ENCODE data around the gene JPT1.
"Not testable (repeated sequence)": the region's sequence is repeated elsewhere in the genome, so short reads cannot be mapped to it uniquely, and the experiment has no call there.

JPT1 gene

GRCh38 chr17:75142236-75142971, 11.9 kb downstream of the JPT1 start:
- Mint-ChIP-seq H3K36me3 (peaks cover 97% of the 10 kb centered on the region), H3K27ac (peak overlapping the region; percentile 72), H3K4me1 (peaks cover 10% of the 10 kb centered on the region), H3K9me3 (no peaks in the 10 kb centered on the region), H3K4me3 (no peak overlapping the region)
- no peak for DNase-seq (ENCODE audit: low spot score in 2 of 2)
- no peak for ATAC-seq

GRCh38 chr17:75138519-75138918, 15.8 kb downstream of the JPT1 start:
- H3K36me3 Mint-ChIP-seq: peaks cover 71% of the 10 kb centered on the region

GRCh38 chr17:75137762-75138161, 16.6 kb downstream of the JPT1 start:
- H3K36me3 Mint-ChIP-seq: peaks cover 63% of the 10 kb centered on the region
- DNase-seq (ENCODE audit: low spot score in 2 of 2); H3K27ac Mint-ChIP-seq; H3K9me3 Mint-ChIP-seq; H3K4me1 Mint-ChIP-seq; ATAC-seq; H3K4me3 Mint-ChIP-seq: not testable (repeated sequence)

More at GRCh38 chr17:75138519-75138918, 15.8 kb downstream of the JPT1 start:
- peaks cover 10% of the 10 kb centered on the region for H3K4me1 Mint-ChIP-seq
- H3K4me3 Mint-ChIP-seq: no peak overlapping the region
- no peak for DNase-seq (ENCODE audit: low spot score in 2 of 2)
- ATAC-seq: no peak
- H3K27ac Mint-ChIP-seq: no peak overlapping the region
- no peaks in the 10 kb centered on the region for H3K9me3 Mint-ChIP-seq

- no peak for DNase-seq (ENCODE audit: low spot score in 2 of 2)
- Mint-ChIP-seq H3K4me3 (no peak overlapping the region), H3K4me1 (peaks cover 1% of the 10 kb centered on the region), H3K36me3 (peaks cover 46% of the 10 kb centered on the region), H3K9me3 (no peaks in the 10 kb centered on the region), H3K27ac (peak overlapping the region; percentile 61)
- ATAC-seq: no peak
Observed at GRCh38 chr17:75135946-75136345, 18.4 kb downstream of the JPT1 start.

GRCh38 chr17:75135452-75135851, 18.9 kb downstream of the JPT1 start:
- no peak for DNase-seq (ENCODE audit: low spot score in 2 of 2)
- Mint-ChIP-seq H3K4me1 (peaks cover 4% of the 10 kb centered on the region), H3K9me3 (no peaks in the 10 kb centered on the region), H3K4me3 (no peak overlapping the region), H3K27ac (peak overlapping the region; percentile 61), H3K36me3 (peaks cover 46% of the 10 kb centered on the region)
- no peak for ATAC-seq

- not testable (repeated sequence) for ATAC-seq; H3K4me3 Mint-ChIP-seq; H3K9me3 Mint-ChIP-seq; H3K27ac Mint-ChIP-seq; DNase-seq (ENCODE audit: low spot score in 2 of 2)
- peaks cover 40% of the 10 kb centered on the region for H3K36me3 Mint-ChIP-seq
- peaks cover 15% of the 10 kb centered on the region for H3K4me1 Mint-ChIP-seq
Observed at GRCh38 chr17:75133607-75134347, 20.5 kb downstream of the JPT1 start.

GRCh38 chr17:75133001-75133400, 21.3 kb downstream of the JPT1 start:
- H3K9me3 Mint-ChIP-seq: no peaks in the 10 kb centered on the region
- H3K4me3 Mint-ChIP-seq: peak overlapping the region; percentile 83
- ATAC-seq (no peak), DNase-seq (ENCODE audit: low spot score in 2 of 2) (no peak)
- H3K27ac Mint-ChIP-seq: no peak overlapping the region
- H3K4me1 Mint-ChIP-seq: peaks cover 15% of the 10 kb centered on the region
- H3K36me3 Mint-ChIP-seq: peaks cover 40% of the 10 kb centered on the region

- Mint-ChIP-seq H3K4me1 (peaks cover 15% of the 10 kb centered on the region), H3K27ac (peak overlapping the region; percentile 90)
- ATAC-seq: not testable (repeated sequence)
Observed at GRCh38 chr17:75132018-75133000, 22.0 kb downstream of the JPT1 start.

GRCh38 chr17:75131278-75132017, 22.9 kb downstream of the JPT1 start, which contains the start of gene NT5C:
Gene NT5C (minus strand): TSS chr17:75131742. CDS start chr17:75131707, 35 bp downstream.
- Mint-ChIP-seq H3K27ac (peak within 1 kb of the TSS; percentile 90), H3K4me1 (peaks cover 15% of the 10 kb centered on the region), H3K9me3 (no peaks in the 10 kb centered on the region), H3K4me3 (peak within 1 kb of the TSS; percentile 83), H3K36me3 (peaks cover 27% of the 10 kb centered on the region)
- ATAC-seq (peak; percentile 92), DNase-seq (ENCODE audit: low spot score in 2 of 2) (peak; percentile 63 to 89)

More at GRCh38 chr17:75132018-75133000, 22.0 kb downstream of the JPT1 start:
- not testable (repeated sequence) for H3K9me3 Mint-ChIP-seq; DNase-seq (ENCODE audit: low spot score in 2 of 2)
- Mint-ChIP-seq H3K36me3 (peaks cover 35% of the 10 kb centered on the region), H3K4me3 (peak overlapping the region; percentile 83)

- peak overlapping the region; percentile 83 for H3K4me3 Mint-ChIP-seq
- H3K4me1 Mint-ChIP-seq: peaks cover 22% of the 10 kb centered on the region
- peak in 1 of 2 donors; percentile 68 for DNase-seq (ENCODE audit: low spot score in 2 of 2)
- peak overlapping the region; percentile 90 for H3K27ac Mint-ChIP-seq
- peak; percentile 66 for ATAC-seq
- H3K9me3 Mint-ChIP-seq: no peaks in the 10 kb centered on the region
- H3K36me3 Mint-ChIP-seq: peaks cover 23% of the 10 kb centered on the region
Observed at GRCh38 chr17:75130632-75131277, 23.6 kb downstream of the JPT1 start.

GRCh38 chr17:75130059-75130631, 24.2 kb downstream of the JPT1 start:
- DNase-seq (ENCODE audit: low spot score in 2 of 2): no peak
- H3K4me1 Mint-ChIP-seq: peaks cover 26% of the 10 kb centered on the region
- peak overlapping the region; percentile 83 for H3K4me3 Mint-ChIP-seq
- ATAC-seq: no peak
- peaks cover 23% of the 10 kb centered on the region for H3K36me3 Mint-ChIP-seq
- H3K27ac Mint-ChIP-seq: peak overlapping the region; percentile 90
- no peaks in the 10 kb centered on the region for H3K9me3 Mint-ChIP-seq

GRCh38 chr17:75129576-75129975, 24.7 kb downstream of the JPT1 start:
- Mint-ChIP-seq H3K4me1 (peaks cover 32% of the 10 kb centered on the region), H3K36me3 (peaks cover 23% of the 10 kb centered on the region), H3K4me3 (peak overlapping the region; percentile 83), H3K9me3 (no peaks in the 10 kb centered on the region), H3K27ac (no peak overlapping the region)
- DNase-seq (ENCODE audit: low spot score in 2 of 2): no peak
- ATAC-seq: no peak

GRCh38 chr17:75128694-75129505, 25.4 kb downstream of the JPT1 start:
- ATAC-seq (no peak), DNase-seq (ENCODE audit: low spot score in 2 of 2) (no peak)
- H3K4me3 Mint-ChIP-seq: peak overlapping the region; percentile 83
- peaks cover 38% of the 10 kb centered on the region for H3K4me1 Mint-ChIP-seq
- no peaks in the 10 kb centered on the region for H3K9me3 Mint-ChIP-seq
- no peak overlapping the region for H3K27ac Mint-ChIP-seq
- H3K36me3 Mint-ChIP-seq: peaks cover 29% of the 10 kb centered on the region
